Bone marrow (tissue), 2 donors: ENCODE results near the gene STRA6.

Experiments used
- DNase-seq, 2 donors: peaks; one replicate each; lab custom pipeline; 2025; lab: John Stamatoyannopoulos, UW

Gene STRA6, protein sequence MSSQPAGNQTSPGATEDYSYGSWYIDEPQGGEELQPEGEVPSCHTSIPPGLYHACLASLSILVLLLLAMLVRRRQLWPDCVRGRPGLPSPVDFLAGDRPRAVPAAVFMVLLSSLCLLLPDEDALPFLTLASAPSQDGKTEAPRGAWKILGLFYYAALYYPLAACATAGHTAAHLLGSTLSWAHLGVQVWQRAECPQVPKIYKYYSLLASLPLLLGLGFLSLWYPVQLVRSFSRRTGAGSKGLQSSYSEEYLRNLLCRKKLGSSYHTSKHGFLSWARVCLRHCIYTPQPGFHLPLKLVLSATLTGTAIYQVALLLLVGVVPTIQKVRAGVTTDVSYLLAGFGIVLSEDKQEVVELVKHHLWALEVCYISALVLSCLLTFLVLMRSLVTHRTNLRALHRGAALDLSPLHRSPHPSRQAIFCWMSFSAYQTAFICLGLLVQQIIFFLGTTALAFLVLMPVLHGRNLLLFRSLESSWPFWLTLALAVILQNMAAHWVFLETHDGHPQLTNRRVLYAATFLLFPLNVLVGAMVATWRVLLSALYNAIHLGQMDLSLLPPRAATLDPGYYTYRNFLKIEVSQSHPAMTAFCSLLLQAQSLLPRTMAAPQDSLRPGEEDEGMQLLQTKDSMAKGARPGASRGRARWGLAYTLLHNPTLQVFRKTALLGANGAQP

DNA sequence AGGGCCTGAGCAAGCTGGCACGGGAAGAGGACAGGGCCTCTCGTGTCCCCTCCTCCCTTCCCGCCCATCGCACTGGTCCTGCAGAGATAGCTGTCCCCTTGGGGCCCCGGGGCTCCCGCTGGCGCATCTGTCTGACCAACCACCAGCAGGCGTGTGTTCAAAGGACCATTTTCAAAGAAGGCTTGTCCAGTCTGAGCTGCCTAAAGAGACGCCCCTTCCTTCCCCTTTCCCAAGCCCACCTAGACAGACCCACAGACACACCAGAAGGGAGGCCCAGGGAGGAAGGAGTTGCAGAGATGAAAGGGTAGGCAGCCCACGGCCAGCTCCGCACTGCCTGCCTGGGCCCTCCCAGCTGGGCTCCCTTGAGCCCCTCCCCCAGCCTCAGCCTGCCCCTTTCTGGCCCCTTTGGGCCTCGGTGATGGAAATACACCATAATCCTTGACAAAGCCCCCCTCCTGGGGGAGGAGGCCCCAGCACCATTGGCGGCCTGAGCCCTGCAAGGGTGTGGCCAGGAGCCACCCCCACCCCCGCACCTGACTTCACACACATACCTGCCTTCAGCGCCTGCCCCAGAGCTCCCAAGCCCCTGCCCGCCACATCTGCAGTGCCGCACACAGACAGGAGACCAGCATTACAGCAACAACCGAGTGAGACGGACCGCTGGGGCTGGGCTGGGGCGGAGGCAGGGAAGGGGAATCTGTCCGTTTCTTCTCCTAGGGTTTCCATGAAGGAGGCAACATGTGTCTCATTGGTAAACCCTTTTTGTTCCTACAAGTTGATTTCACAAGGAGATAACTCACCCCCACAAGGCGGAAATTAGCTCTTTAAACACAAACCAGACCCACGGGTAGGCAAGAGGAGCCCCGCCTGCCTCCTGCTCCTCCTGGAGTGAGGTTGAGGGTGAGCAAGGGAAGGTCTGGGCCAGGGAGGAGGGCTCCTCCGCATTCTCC lies at the start of gene STRA6:
Gene STRA6, minus strand, starts transcription at position 336 of the 950 bp plus-strand sequence. CDS start 520 bp downstream, outside the sequence.
- DNase-seq = no peak

DNA sequence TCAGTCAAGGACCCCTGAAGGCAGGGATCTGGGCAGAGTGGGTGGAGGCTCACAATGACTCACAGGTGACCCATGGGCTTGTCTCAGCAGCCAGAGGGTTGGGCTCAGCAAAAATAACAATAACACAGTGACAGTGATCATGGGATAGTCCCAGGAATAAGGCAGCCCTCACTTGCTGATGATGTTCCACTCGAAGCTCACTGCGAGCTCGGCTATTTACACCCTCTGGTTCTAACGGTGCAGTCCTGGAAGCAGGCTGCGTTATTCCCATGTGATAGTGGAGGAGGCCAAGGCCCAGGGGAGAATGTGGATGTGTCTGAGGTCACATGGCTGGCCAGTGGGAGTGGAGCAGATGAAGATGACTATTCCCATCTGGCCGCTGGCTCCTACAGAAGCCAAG lies 49.7 kb upstream of the STRA6 start:
- no peak for DNase-seq

DNA sequence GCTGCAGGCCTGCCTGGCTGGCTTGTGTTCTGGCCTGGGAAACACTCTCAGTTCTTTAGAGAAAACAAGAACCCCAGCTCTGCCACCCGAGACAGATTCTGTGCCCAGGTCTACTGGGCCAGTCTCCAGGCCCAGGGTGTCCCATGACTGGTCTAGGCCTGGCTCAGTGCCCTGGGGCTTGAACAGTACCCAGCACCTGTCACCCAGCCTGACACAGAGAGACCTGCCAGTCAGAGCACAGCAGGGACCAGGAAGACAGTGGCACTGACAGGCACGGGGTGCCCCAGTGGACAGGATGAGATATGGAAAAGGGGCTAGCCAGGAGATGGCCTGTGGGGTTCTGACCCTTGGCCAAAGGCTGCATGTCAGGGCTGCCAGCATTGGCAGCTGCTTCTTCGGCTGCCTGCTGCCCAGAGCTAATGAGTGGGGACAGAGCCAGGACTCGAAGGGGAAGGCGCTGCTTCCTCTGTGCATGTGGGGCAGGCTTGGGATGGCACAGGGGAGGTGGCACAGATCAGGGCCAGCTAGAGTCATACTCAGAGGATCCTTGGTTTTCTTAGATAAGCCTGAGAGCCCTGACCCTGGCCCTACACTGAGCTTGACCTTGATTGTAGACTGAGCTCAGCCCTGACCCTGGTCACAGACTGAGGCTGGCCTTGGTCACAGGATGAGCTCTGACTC lies 48.7 kb upstream of the STRA6 start:
- no peak for DNase-seq

DNA sequence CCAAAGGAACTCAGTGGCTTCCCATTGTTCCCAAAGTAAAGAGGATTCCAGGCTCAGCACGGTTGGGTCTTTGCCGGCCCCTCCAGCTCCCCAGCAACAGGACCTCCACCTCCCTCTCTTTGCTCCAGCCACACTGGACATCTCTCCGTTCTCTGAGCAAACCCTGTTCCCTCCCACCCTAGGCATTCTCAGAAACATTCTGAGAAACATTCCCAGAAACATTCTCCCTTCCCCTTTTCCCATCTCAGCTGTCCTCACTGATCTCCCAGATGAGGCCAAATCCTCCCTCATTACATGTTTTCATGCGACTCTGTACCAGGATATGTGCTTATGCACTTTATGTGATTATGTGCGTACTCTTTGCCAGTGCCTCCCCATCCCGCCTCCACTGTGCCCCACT lies 47.7 kb upstream of the STRA6 start:
- no peak for DNase-seq

DNA sequence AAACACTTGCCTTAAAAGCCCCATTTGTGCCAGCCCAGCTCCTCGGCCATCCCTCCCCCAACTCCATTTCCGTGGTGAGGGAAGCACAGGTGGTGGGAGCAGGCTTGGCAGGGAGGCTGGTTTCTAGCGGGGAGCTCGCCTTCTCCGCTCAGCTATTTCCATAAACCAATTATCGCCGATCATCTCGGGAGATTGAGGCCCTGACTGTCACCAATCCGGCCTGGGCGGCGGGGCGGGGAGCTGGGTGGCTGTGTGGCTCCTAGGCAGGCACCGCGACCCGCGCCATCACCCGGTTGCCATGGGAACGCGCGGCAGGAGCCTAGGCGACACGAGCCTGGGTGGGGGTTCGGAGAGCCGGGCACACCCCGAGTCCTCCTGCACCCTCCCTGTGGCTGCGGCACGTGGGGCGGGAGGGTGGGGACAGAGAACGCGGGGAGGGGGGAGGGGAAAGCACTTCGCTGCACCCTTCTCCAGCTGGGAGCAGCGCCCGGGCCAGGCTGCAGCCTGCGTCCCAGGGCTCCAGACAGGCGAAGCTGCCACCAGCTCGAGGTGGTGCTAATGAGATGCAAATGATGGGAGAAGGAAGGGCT lies 42.9 kb upstream of the STRA6 start:
- DNase-seq = no peak

DNA sequence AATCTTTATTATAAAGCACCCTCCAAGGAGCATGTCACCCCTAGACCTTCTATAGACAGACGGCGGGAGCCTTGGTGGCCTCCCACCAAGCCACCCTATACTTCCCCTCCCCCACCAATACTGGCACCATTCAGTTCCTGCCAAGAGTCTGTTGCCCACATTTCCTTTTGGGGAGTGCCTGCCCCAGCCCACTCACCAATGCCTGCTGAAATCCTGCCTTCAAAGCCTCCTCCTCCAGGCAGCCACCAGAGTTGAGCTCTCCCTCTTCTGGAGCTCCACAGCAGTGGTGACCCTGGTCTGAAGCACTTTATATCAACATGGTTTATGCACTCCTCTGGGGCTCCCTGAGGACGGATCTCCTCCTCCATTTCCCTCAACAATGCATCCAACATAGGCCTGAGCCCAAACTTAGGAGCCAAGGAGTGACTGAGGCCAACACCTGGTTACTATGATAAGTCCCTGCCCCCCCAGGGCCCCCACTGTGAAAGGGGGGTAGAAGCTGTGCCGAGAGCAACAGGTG lies 42.3 kb upstream of the STRA6 start:
- DNase-seq = no peak

DNA sequence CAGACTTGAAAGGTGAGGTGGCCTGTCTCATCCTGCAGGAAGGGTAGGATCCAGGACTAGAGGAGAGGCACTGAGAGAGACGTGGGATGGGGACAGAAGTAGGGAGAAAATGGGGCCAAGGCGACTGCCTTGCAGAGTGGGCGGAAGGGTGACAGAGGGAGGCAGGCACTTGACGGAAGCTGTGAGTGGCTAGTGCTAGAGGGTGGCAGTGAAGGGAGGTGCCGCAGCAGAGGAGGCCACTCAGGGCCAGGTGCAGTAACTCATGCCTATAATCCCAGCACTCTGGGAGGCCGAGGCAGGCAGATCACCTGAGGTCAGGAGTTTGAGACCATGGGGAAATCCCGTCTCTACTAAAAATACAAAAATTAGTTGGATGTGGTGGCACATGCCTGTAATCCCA lies 40.8 kb upstream of the STRA6 start:
- no peak for DNase-seq

DNA sequence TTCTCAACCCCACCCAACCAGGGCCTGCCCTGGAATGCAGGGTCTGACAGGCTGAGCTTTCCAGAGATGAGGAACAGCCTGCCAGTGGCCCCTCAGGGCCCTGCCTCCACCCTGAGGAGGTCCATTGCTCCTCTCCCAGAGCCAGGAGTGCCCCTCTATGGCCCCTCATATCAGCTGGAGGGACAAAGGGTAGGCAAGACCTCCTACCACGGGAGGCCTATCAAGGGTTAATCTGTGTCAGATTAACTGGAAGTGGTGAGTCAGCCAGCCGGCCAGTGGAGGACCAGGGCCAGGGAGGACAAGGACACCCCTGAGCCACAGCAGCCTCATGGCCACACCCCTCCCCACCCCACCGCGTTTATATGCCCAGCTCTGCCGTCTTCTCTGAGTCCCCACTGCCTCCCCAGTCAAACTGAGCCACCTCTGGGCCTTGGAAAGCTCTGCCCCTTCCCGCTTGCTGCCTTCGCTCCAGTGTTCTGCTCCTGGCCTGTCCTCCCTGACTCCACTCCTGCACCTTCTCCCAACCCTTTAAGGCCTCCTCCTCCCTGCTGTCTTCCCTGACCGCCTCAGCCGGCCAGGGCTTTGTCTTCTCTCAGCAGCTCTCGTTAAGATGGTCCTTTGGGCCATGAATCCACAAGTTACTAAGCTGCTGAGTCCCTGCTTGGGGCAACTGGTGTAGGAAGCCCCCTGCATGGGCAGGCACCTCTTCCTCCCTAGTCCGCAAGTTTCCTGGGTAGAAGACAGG lies 40.0 kb upstream of the STRA6 start:
- no peak for DNase-seq

DNA sequence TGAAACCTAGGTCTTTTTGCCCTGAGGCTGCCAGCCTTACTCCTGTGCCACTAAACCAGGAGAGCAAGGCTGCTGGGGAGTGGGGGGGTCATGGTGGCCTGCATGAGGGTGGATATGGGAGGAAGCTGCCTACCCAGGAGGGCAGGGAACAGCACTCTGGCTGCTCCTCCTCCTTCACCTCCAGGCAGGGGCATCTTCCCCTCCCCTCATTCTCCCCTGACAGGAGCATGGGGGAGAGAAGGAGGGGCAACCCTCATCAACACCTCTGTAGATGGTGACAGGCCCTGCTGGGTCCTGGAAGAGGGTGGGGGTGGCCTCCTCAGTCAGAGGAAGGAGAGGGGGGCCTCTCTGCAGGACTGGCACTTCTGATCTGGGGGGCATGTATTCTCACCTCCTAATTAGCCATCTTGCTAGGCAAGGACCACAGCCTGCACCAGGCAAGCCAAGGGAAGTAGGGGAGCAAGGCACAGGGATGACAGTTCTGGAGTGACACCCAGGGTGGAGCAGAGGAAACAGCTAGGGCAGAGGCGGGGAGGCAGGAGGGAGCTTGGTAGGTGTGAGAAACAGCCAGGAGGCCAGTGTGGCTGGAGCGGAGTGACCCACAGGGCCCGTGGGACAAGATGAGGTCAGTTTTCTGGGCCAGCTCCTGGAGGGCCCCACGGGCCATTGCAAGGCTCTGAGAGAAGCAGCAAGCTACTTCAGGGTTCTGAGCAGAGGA lies 38.5 kb upstream of the STRA6 start:
- no peak for DNase-seq

DNA sequence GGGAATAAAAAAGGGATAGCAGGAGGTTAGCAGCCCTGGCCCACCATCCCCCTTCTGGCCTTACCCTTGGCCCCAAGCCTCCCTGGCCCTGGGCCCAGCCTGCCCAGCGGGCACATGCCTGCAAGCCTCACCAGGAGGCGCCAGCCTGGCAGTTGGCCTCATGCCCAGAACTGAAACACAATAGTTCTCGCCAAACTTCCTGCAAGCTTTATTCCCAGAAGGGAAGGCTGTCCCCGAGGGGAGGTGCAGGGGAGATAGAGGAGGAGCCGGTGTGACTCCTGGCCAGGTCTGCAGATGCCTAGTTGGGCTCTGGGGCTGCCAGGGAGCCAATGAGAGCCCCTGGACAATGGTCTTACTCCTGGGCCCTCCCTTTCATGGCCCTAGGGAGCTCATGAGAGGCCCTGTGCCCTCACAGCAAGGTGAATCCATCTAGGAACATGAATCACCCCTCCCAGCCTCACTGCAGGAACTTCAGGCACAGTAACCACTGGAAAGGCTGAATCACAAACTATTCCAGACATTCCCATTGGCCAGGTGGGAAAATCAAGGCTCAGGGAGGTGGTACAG lies 37.5 kb upstream of the STRA6 start:
- no peak for DNase-seq

DNA sequence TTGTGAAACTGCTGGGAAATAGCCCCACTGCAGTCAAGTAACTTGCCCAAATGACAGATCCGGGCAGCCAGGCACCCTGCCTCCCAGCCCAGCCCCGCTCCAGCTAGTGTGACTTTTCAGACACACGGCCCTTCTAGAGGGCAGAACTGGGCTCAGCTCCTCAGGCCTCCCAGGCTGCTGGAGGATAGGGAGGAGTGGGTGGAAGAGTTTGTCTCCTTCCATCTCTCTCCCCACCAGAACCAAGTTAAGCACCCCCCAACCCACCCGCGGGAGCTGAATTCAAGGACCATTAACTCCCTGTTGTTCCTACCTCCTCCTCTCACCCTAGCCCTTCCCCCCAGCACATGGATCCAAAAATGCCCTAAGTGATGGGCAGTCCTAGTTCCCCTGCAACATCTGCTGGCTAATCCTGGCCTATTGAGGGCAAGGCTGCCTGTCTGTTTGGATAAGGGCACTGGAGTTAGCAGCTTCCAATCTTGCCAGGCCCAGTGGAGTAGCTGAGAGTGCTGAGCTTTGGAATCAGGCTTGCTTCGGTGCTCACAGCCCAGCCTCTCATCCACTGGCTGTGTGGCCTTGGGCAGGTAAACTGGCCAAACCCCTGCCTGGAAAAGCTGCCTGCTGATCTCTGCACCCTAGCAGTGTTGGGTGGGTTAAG lies 36.6 kb upstream of the STRA6 start:
- DNase-seq = no peak

DNA sequence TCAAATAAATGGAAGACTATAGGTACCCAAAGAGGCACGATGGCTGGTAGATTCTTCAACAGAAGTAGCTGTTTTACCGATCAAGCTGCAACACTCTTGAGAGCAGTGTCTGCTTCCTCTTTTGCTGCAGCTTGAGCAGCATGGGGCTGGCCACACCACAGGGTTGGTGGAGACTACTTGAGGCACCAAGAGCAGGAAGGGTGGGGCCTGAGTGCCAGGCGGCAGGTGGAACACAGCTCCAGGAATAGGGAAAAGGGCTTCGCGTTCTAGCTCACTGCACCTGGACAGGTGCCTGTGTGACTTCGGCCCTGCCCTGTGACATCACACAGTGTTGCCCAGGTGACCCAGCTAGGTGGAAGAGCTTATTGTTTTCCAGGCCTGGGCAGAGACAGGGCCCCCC lies 33.4 kb upstream of the STRA6 start, which contains the start of gene CCDC33:
Gene CCDC33, plus strand, starts transcription at position 365 of the 400 bp plus-strand sequence. CDS start 394 bp downstream, outside the sequence.
- DNase-seq = no peak

DNA sequence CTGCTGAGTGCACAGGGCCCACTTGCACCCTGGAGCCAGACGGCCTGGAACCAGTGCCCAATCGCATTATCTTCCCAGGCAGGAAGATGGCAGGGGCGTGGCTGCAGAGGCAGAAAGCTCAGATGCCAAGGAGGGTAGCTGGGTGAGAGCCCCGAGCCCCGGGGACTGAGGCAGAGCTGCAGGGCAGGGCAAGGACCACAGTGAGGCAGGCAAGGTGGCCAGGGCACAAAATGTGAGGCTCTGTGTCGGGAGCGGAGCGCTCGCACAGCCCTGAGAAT lies 31.9 kb upstream of the STRA6 start:
- no peak for DNase-seq

DNA sequence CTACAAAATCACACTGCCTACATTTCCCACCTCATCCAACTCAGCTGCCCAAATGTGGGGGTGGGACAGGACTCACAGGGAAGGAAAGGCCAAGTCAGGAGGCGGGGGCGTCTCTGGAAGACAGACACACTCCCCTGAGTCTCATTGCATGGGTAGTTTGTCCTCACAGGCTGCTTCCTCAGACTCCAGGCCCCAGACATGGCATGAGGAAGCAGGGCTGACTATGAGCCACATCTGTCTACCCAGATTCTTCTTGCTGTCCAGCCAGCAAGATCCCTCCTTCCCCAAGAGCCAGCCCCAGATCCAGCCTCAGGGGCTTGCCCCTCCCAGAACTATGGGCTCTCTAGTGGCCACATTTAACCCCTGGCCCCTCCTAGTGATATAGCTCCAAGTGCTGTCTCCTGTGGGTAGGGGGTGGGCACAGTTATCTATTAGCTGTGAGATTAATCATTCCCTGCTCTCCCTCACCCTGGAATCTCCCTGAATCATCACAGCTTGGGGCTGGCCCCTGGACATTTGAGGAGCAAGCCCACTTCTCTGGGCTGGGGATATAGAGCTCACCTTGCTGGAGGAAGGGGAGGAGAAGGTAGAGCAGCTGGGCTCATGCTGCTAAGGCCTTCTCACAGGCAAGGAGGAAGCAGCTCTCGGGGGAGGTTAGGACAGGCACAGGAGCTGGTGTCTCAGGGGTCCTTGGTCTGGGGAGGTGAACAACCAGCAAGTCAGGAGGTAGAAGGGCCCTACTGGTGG lies 31.4 kb upstream of the STRA6 start:
- DNase-seq = no peak

DNA sequence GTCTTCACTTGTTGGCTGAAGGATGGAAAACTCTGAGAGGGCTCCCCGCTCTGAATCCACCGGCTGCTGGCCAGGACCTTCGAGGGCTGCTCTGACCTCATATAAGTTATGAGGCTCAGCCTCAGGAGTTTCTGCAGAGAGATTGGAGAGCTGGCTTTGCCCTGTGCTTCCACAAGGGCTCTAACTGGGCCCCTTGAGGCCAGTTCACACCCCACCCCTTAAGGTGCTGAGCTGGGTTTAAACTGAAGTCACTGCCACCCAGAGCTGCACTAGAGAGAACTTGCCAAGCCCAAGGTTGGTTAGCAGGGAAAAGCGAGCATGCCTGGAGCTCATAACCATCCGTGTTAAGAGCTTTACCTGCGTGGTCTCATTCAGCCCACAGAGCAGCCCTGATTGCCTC lies 30.8 kb upstream of the STRA6 start:
- no peak for DNase-seq

DNA sequence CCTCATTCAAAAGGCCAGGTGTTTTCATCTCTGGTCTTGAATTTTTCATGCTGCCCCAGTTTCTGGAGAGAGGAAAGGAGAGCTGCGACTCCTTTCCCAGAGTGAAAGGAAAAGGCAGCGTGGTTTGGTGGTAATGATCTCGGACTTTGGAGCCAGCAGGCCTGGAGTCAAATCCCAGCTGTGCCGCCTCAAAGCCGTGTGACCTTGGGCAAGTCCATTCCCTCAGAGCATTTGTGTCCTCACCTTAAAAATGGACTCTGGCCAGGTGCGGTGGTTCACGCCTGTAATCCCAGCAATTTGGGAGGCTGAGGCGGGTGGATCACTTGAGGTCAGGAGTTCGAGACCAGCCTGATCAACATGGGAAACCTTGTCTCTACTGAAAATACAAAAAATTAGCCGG lies 28.9 kb upstream of the STRA6 start:
- DNase-seq = no peak

DNA sequence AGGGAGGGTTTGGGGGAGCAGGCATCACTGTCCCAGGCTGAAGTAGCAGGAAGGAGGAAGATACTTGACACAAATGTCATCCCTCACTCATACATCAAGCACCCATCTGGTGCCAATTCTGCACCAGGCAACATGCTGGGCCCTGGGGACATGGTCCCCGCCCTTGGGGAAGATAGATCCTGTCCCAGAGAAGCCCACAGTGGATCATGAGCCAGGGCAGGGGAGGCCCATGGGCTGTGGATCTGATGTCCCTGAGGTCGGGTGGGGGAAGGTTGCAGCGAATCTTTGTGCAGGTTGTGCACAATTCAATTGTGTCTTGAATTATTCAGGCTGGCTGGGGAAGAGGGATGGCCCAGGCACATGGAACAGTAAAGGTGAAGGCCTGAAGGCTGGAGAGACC lies 27.1 kb upstream of the STRA6 start:
- no peak for DNase-seq

DNA sequence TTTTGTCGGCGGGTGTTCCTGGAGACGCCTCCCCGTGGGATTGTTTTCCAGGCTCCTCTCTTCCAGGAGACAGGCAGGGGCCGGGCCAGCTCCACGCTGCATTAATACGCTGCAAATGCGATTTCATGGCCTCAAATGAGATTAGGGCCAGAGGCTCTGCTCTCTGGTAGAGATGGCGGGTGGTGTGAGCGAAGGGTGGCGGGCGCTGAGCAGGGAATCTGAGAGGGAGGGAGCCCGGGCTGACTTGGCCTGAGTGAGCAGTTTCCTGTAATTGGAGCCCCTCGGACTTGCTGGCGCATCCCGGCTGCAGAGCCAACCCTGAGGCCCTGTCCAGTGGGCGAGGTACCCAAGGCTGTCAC lies 26.1 kb upstream of the STRA6 start:
- no peak for DNase-seq
